Endometrium (tissue), 2 donors: Measurements from ENCODE around the gene OR2AE1.

Experiments used
- FAIRE-seq: peaks from 2 replicates; lab custom pipeline; 2012; peaks lifted over from hg19 to GRCh38; lab: Jason Lieb, UNC
- donor health status: control.
- donor health status: control.

The OR2AE1 gene

GRCh38 chr7:99855236-99855635 is 21.6 kb downstream of the OR2AE1 start:
- FAIRE-seq, result no peak

GRCh38 chr7:99848420-99849216 is 28.2 kb downstream of the OR2AE1 start:
- no peak for FAIRE-seq

- no peak for FAIRE-seq
Measured at GRCh38 chr7:99844328-99844727, 32.5 kb downstream of the OR2AE1 start.

- FAIRE-seq, result no peak
Measured at GRCh38 chr7:99843808-99844207, 33.0 kb downstream of the OR2AE1 start.

- no peak for FAIRE-seq
Measured at GRCh38 chr7:99842926-99843325, 33.9 kb downstream of the OR2AE1 start.

- no peak for FAIRE-seq
Measured at GRCh38 chr7:99840136-99840869, 36.5 kb downstream of the OR2AE1 start.

- no peak for FAIRE-seq
Measured at GRCh38 chr7:99839287-99840021, 37.4 kb downstream of the OR2AE1 start.

GRCh38 chr7:99837649-99838361 is 39.0 kb downstream of the OR2AE1 start:
- no peak for FAIRE-seq

- FAIRE-seq, result no peak
Measured at GRCh38 chr7:99835189-99835588, 41.6 kb downstream of the OR2AE1 start.

- no peak for FAIRE-seq
Measured at GRCh38 chr7:99834382-99834781, 42.5 kb downstream of the OR2AE1 start.

- no peak for FAIRE-seq
Measured at GRCh38 chr7:99833289-99833877, 43.5 kb downstream of the OR2AE1 start.

- FAIRE-seq, result no peak
Measured at GRCh38 chr7:99831595-99831994, 45.2 kb downstream of the OR2AE1 start.

- no peak for FAIRE-seq
Measured at GRCh38 chr7:99829524-99830160, 47.2 kb downstream of the OR2AE1 start.

- FAIRE-seq, result no peak
Measured at GRCh38 chr7:99828811-99829210, 48.0 kb downstream of the OR2AE1 start.

GRCh38 chr7:99827040-99827778 is 49.6 kb downstream of the OR2AE1 start:
- FAIRE-seq, result no peak
